Colonic mucosa (tissue), 4 donors: Measurements from ENCODE around the gene PRSS38. TPM values are rescaled to one million over a fixed set of nuclear protein-coding genes. Genes with fewer than 3 reads are reported as not detected.

ENCODE experiments used
- DNase-seq: peaks from one replicate; pipeline ENCODE4 v3.0.0-alpha.2; 2020
- H3K27ac ChIP-seq: fragments of 200-600 bp; one replicate; pipeline ENCODE4 v1.8.0; 2021
- H3K27me3 ChIP-seq: fragments of 200-600 bp; one replicate; pipeline ENCODE4 v1.8.0; 2021
- H3K36me3 ChIP-seq: fragments of 200-600 bp; one replicate; pipeline ENCODE4 v1.8.0; 2021
- H3K4me1 ChIP-seq: fragments of 200-600 bp; one replicate; pipeline ENCODE4 v1.8.0; 2021; ENCODE audit warnings: mild to moderate bottlenecking
- H3K4me3 ChIP-seq: fragments of 200-600 bp; one replicate; pipeline ENCODE4 v1.8.0; 2021
- H3K9ac ChIP-seq, 2 donors: one replicate each; pipeline ENCODE4 v1.7.0; 2013; ENCODE audit warnings: control low read depth in 2 of 2, low read depth in 2 of 2, low read length in 2 of 2
- H3K9me3 ChIP-seq: fragments of 200-600 bp; one replicate; pipeline ENCODE4 v1.8.0; 2021
- intact Hi-C: fragments of 100-400 bp; cut with DNase I; formaldehyde crosslinking; loops from one replicate; pipeline ENCODE4 v1.14.1; 2022
- total RNA-seq, 2 donors: library from RNA; stranded (reverse); fragmentation: NEBNext Ultra II Directional in 1 of 2; extraction: Animal tissue kit (Norgen Biotek cat#: 25700) in 1 of 2; gene quantifications; one replicate each; pipeline ENCODE4 v1.2.1, GENCODE V29; 2021
- TF ChIP-seq, protein P1 (sequence below): fragments of 200-600 bp; IDR thresholded peaks from one replicate; pipeline ENCODE4 v1.8.0; 2022; ENCODE audit warnings: antibody characterized with exemption, mild to moderate bottlenecking
- donor health status: healthy.
- donor health status: DM: no; HTN: no; CAD: no.
- donor health status: DM: no; HTN: no; CAD: no.

Gene PRSS38
- total RNA-seq, 2 donors from 2014 or later = not detected

DNA sequence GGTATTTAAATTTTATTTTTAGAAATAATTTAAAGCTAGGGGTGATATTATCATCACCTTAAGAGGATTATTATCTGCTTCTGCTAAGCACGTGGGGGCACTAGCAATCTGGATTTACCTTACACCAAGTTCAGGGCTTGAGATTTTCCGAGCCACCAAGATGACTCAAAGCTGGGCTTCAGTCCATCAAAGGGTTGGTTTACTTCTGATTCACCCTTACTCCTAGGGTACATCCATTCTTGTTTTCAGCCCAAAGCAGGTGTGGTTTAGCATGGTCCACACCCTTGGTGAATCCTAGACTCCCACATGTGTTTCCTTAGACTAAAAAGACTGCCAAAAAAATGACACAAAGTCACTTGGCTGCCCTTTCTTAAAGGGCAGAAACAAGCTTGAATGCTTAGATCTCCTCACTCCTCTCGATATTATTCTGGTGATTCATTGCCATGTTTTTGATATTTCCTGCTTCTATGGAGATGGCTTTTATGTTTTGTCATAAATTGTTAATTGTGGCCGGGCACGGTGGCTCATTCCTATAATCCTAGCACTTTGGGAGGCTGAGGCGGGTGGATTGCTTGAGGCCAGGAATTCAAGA is 9.8 kb upstream of the PRSS38 start:
- Histone ChIP-seq H3K4me3 (no peak overlapping the region), H3K4me1 (no peaks in the 10 kb centered on the region), H3K9ac (no peak overlapping the region), H3K9me3 (no peaks in the 10 kb centered on the region), H3K27ac (no peak overlapping the region), H3K27me3 (no peaks in the 10 kb centered on the region), H3K36me3 (no peaks in the 10 kb centered on the region)
- TF ChIP-seq, protein P1, sequence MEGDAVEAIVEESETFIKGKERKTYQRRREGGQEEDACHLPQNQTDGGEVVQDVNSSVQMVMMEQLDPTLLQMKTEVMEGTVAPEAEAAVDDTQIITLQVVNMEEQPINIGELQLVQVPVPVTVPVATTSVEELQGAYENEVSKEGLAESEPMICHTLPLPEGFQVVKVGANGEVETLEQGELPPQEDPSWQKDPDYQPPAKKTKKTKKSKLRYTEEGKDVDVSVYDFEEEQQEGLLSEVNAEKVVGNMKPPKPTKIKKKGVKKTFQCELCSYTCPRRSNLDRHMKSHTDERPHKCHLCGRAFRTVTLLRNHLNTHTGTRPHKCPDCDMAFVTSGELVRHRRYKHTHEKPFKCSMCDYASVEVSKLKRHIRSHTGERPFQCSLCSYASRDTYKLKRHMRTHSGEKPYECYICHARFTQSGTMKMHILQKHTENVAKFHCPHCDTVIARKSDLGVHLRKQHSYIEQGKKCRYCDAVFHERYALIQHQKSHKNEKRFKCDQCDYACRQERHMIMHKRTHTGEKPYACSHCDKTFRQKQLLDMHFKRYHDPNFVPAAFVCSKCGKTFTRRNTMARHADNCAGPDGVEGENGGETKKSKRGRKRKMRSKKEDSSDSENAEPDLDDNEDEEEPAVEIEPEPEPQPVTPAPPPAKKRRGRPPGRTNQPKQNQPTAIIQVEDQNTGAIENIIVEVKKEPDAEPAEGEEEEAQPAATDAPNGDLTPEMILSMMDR = no peak
- no peak for DNase-seq
- intact Hi-C loops = no loop called here

DNA sequence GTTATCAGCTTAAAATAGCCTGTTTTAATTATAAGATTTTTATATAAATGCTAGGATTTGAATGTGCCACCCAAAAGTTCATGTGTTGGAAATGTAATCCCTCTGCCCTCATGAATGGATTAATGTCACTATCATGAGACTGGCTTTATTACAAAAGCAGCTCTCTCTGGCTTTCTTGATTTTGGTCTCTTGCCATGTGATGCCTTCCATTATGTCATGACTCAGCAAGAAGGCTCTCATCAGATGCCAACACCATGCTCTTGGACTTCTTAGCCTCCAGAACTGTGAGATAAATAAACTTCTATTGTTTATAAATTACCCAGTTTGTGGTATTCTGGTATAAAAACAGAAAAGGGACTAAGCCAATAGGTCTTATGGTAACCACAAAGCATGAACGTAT is 6.9 kb upstream of the PRSS38 start:
- DNase-seq = no peak
- no peaks in the 10 kb centered on the region for H3K27me3 ChIP-seq
- H3K4me1 ChIP-seq = no peaks in the 10 kb centered on the region
- H3K36me3 ChIP-seq = no peaks in the 10 kb centered on the region
- TF ChIP-seq, protein P1 = no peak
- H3K9ac ChIP-seq = no peak overlapping the region
- no peak overlapping the region for H3K27ac ChIP-seq
- H3K4me3 ChIP-seq = no peak overlapping the region
- H3K9me3 ChIP-seq = no peaks in the 10 kb centered on the region
- intact Hi-C loops = no loop called here

DNA sequence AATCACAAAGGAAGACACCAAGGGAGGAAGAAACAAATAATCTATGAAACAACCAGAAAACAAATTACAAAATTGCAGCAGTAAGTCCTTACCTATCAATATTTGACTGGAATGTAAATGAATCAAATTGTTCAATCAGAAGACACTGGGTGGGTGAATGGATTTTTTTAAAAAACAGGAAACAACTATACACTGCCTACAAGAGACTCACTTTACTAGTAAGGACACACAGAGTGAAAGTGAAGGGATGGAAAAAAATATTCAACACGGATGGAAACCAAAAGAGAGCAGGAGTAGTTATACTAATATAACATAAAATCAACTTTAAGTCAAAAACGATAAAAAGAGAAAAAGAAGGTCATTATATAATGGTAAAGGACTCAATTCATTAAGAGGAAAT is 6.4 kb upstream of the PRSS38 start:
- Histone ChIP-seq H3K4me3 (no peak overlapping the region), H3K9ac (no peak overlapping the region), H3K27me3 (no peaks in the 10 kb centered on the region), H3K36me3 (no peaks in the 10 kb centered on the region), H3K4me1 (no peaks in the 10 kb centered on the region), H3K9me3 (no peaks in the 10 kb centered on the region), H3K27ac (no peak overlapping the region)
- intact Hi-C loops = no loop called here
- DNase-seq = no peak
- TF ChIP-seq, protein P1 = no peak

DNA sequence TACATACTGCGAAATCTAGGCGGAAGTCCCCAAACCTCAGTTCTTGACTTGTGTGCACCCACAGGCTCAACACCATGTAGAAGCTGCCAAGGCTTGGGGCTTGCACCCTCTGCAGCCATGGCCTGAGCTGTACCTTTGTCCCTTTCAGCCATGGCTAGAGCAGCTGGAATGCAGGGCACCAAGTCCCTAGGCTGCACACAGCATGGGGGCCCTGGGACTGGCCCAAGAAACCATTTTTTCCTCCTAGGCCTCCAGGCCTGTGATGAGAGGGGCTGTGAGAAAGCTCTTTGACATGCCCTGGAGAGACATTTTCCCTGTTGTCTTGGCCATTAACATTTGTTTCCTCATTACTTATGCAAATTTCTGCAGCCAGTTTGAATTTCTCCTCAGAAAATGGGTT is 1.5 kb upstream of the PRSS38 start:
- H3K9ac ChIP-seq = no peak overlapping the region

DNA sequence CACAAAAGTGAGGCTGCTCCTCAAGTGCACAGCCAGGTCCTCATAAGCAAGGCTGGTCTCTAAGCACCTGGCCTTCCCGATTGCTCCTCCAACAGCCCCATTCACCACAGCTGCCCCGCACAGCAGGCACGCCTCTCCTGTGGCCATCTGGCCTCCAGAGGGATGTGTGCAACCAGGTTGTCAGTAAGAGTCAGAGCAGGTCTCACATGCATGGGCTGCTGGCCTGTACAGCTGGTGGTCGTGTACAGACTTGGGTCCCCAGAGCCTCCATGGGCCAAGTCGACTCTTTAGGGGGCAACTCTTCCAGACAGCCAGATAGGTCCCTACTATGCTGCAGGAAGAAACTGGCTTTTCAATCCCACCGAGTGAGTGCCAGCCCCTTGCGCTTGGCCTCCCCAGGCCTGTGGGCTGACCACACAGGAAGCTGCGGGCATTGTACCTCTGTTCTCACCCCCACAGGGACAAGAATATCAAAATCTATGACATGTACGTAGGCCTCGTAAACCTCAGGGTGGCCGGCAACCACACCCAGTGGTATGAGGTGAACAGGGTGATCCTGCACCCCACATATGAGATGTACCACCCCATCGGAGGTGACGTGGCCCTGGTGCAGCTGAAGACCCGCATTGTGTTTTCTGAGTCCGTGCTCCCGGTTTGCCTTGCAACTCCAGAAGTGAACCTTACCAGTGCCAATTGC is 1.4 kb downstream of the PRSS38 start:
- Histone ChIP-seq H3K27ac (no peak overlapping the region), H3K9ac (no peak overlapping the region), H3K4me3 (no peak overlapping the region), H3K4me1 (no peaks in the 10 kb centered on the region), H3K36me3 (no peaks in the 10 kb centered on the region), H3K27me3 (no peaks in the 10 kb centered on the region), H3K9me3 (no peaks in the 10 kb centered on the region)
- TF ChIP-seq, protein P1 = no peak
- DNase-seq = no peak
- intact Hi-C loops = no loop called here

More for the DNA sequence above, 1.5 kb upstream of the PRSS38 start:
- no peaks in the 10 kb centered on the region for H3K4me1 ChIP-seq
- no peaks in the 10 kb centered on the region for H3K27me3 ChIP-seq
- H3K27ac ChIP-seq = no peak overlapping the region
- TF ChIP-seq, protein P1 = no peak
- no peaks in the 10 kb centered on the region for H3K36me3 ChIP-seq
- no peaks in the 10 kb centered on the region for H3K9me3 ChIP-seq
- no peak overlapping the region for H3K4me3 ChIP-seq
- intact Hi-C loops = no loop called here
- no peak for DNase-seq
